GM12892 (cell line): ENCODE results near the gene ANO4.

ENCODE experiments used
- DNase-seq: peaks from one replicate; pipeline ENCODE4 v3.0.0; 2011; ENCODE audit not compliant: insufficient read length
- FAIRE-seq: peaks from 2 replicates; lab custom pipeline; 2011; peaks lifted over from hg19 to GRCh38; lab: Jason Lieb, UNC
- POLR2A ChIP-seq: IDR thresholded peaks from 2 replicates; pipeline ENCODE4 v1.6.1; 2011; ENCODE audit warnings: low read depth, low read length, control low read depth
- POLR2AphosphoS5 ChIP-seq: IDR thresholded peaks from 2 replicates; pipeline ENCODE4 v1.6.1; 2011; ENCODE audit warnings: low read depth, low read length, control low read depth
- TAF1 ChIP-seq: IDR thresholded peaks from 2 replicates; pipeline ENCODE4 v1.6.1; 2011; ENCODE audit warnings: low read depth, mild to moderate bottlenecking, control low read depth, low read length, borderline replicate concordance

Gene ANO4

DNA sequence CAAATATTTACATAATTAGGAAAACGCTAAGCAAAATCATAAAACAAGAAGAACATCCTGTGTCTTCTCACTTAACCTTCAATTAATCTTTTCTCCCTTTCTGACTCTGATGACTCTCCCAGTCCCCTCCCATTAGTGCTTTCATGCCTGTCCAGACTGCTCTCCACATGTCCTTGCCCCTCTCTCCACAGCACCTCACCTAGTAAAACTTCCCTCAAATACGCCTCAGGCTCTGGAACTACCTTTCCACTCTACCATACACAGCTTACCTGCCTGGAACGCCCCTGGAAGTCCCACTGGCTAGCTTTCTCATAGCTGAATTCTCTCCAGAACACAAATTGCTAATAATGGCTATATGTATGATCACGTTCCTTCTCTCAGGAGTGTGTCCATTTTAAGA lies 370.7 kb downstream of the ANO4 start:
- DNase-seq, result no peak
- no peak for TF ChIP-seq POLR2A
- FAIRE-seq, result no peak

DNA sequence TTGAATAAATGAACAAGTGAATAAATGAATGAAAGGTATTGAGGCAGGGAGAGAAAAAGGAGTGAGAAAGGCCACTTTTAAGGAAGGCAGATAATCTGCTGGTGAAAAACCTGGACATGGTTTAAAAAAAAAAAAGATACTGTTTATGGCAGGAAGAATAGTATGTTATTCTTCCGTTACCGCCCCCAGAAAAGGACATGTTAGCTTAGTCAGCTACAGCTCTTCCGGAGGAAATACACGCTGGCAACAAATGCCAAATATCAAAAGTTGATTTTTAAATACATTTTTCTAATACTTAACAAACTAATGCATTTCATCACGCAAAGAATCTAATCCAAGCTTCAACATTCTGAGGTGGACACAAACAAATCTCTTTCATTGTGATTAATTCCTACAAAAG lies 372.3 kb downstream of the ANO4 start:
- FAIRE-seq (no peak), DNase-seq (no peak)
- TF ChIP-seq POLR2A, result no peak
- no peak for TF ChIP-seq TAF1
- TF ChIP-seq POLR2AphosphoS5, result no peak

DNA sequence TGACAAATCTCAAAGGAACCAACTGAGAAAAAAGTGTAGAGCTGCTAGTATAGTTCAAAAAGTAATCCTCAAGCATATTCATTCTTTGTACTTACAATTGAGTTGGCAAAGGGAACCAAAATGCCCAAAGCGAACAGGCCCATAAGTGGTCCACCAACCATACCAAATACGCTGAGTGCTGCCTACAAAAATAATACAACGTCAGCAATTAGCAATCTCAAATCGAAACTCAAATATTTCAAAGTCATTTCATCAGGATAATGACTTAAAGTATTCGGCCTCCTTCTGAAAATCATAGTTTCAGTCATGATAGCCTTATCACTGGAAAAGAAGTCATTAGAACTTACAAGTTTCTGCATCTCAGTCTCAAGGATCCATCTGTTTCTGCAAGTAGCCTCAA lies 373.4 kb downstream of the ANO4 start:
- DNase-seq (no peak), FAIRE-seq (no peak)
- TF ChIP-seq TAF1, result no peak
- no peak for TF ChIP-seq POLR2AphosphoS5
- no peak for TF ChIP-seq POLR2A

DNA sequence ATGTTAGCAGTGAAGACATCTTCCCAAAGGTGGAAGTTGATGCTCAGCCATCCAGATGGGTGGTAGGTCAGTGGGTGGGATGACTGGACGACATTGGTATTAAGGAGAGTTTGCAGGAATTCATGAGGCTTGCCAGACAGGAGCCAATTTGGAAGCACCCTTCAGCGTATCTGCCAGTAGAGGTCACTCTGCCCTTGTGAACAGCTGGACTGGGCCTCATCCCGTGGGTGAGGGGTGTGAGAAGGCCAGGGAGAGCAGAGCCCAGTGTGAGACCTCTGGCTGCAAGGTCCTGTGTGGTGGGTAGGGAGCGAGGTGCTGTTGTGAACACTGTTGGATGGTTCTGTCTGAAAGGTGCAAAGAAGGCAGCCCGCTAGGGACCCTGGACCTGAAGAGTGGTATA lies 377.7 kb downstream of the ANO4 start:
- DNase-seq, result no peak
- FAIRE-seq, result no peak
- TF ChIP-seq POLR2A (no peak), TAF1 (no peak), POLR2AphosphoS5 (no peak)

DNA sequence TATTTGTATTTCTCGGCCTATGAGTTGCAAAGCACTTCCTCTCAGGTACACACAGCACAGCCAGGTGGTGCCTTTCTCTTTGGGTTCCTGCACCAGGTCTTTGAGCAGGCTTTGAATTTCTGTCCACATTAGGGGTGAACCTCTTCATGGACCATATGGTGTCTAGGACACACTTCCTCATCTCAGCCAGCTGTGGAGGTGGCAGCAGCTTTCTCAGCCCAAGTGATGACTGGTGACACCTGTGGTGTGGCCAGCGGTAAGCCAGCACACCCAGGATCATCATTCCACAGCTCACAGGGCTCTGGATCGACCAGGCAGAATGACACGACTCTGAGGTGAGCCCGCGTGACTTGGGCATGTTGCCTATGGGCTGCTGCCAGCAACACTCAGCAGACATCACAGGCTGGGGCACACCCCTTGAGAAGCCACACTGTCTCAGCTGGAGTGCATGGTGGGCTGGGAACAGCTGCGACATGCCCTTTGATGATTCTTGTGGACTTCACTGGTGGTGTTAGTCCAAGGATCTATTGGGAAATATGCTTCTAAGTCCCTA lies 378.7 kb downstream of the ANO4 start:
- DNase-seq (no peak), FAIRE-seq (no peak)
- no peak for TF ChIP-seq TAF1
- no peak for TF ChIP-seq POLR2AphosphoS5
- TF ChIP-seq POLR2A, result no peak

DNA sequence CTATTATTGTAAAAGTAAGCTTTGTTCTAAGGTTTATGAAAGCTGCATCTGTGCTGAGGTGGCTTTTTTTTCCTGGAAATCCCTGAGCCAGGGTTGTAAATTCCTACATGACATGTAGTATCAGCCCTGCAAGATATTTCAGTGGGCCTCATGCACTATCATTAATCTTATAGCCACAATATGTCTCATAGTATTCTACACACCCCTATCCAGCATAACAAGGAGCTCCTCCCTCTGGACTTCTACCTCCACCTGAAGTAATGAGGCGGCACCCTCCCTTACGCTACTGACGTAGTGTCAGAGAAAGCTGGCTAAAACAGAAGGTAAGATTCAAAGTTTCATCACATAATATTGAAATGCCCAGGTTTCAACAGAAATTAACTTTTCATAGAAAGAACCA lies 380.0 kb downstream of the ANO4 start:
- TF ChIP-seq POLR2A, result no peak
- no peak for TF ChIP-seq POLR2AphosphoS5
- DNase-seq (no peak), FAIRE-seq (no peak)
